ENCODE measurements around the gene INSL3. TPM values are rescaled to one million over a fixed set of nuclear protein-coding genes. Genes with fewer than 3 reads are reported as not detected.

The INSL3 gene
- total and polyA plus RNA-seq, 2 of the 13 experiments (the other 11 are each of a cell fraction or from before 2014, with no cell fraction given), result 0.30 TPM; not detected in 1

DNA sequence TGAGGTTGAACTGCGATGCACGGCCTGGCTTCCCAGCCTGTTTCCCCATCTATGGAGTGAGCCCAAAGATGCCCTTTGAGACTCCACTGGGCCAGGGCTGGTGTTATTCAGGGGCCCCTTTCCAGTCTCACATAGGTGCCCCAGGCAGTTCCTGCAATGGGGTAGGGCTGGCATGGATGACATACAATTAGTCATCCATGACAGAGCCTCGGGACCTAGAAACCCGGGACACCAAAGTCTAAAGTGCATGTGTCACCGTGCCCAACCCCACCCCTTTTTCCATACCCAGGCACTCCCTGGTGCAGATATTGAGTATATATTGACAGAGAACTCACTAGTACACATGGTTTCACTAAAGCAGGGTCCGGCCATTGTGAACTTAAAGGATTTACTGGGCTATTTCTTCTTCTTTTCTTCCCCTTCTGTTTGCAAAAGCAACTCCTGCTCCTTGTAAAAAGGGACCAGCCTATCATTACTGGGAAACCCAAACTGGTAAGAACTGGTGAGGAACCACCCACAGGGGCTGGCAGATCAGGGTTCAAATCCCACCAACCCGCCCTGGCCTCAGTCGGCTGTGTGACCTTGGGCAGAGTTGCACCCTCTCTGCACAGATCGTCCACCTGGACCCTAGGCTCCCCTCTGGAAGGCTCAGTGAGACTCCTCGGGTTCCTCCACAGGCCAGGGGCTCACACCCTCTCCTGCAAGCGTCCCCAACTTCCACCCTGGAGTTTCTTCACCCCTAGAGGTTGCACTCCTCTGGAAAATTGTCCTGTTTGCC, 23.7 kb downstream of the INSL3 start (continued):
- TF ChIP-seq KAT7 (CRISPR knock-in tag; IDR thresholded peaks at IDR 0.05; ENCODE audit: borderline replicate concordance) (no peak), PRPF4 (IDR thresholded peaks at IDR 0.05; ENCODE audit: low read depth, low read length, poor library complexity, severe bottlenecking) (no peak), BCL6 (CRISPR knock-in tag; IDR thresholded peaks at IDR 0.05) (0 out of 2 replicates have a peak, but pooled peaks have one; percentile 13), IKZF5 (CRISPR knock-in tag; IDR thresholded peaks at IDR 0.05) (no peak; the same call in 1 of the 2 replicates), ZNF580 (CRISPR knock-in tag; IDR thresholded peaks at IDR 0.05; ENCODE audit: borderline replicate concordance, low read depth) (no peak), MXI1 (IDR thresholded peaks at IDR 0.05; ENCODE audit: borderline replicate concordance, low read depth, low read length) (peak; percentile 89; the same call in 1 of the 3 replicates), XRCC5 (optimal IDR thresholded peaks at IDR 0.05; ENCODE audit: low read length) (no peak), HMG20A (CRISPR knock-in tag; IDR thresholded peaks at IDR 0.05; ENCODE audit: borderline replicate concordance) (peak; percentile 28; the same call in 1 of the 2 replicates), JUND (CRISPR knock-in tag; IDR thresholded peaks at IDR 0.05) (no peak), ZNF235 (CRISPR knock-in tag; IDR thresholded peaks at IDR 0.05; ENCODE audit: borderline replicate concordance) (no peak), HOXA3 (CRISPR knock-in tag; IDR thresholded peaks at IDR 0.05) (peak; percentile 53; the same call in 1 of the 2 replicates), ZNF224 (CRISPR knock-in tag; IDR thresholded peaks at IDR 0.05) (no peak), CREB1 (IDR thresholded peaks at IDR 0.05) (peak; percentile 67), CREB1 (CRISPR knock-in tag; IDR thresholded peaks at IDR 0.05) (peak; percentile 52; the same call in 1 of the 2 replicates), ZSCAN12 (CRISPR knock-in tag; IDR thresholded peaks at IDR 0.05) (no peak), HOXA9 (CRISPR knock-in tag; IDR thresholded peaks at IDR 0.05; ENCODE audit: borderline replicate concordance) (no peak), TRIM22 (IDR thresholded peaks at IDR 0.05) (no peak), ZNF639 (CRISPR knock-in tag; conservative IDR thresholded peaks at IDR 0.05) (no peak), ZNF431 (CRISPR knock-in tag; IDR thresholded peaks at IDR 0.05; ENCODE audit: borderline replicate concordance, low read depth) (no peak; the same call in 1 of the 2 replicates), ZBTB20 (CRISPR knock-in tag; IDR thresholded peaks at IDR 0.05; ENCODE audit: borderline replicate concordance, low read depth) (peak; percentile 57; the same call in 1 of the 2 replicates), ZNF101 (CRISPR knock-in tag; IDR thresholded peaks at IDR 0.05; ENCODE audit: borderline replicate concordance, low read depth) (no peak)
- TF ChIP-seq, protein P1, sequence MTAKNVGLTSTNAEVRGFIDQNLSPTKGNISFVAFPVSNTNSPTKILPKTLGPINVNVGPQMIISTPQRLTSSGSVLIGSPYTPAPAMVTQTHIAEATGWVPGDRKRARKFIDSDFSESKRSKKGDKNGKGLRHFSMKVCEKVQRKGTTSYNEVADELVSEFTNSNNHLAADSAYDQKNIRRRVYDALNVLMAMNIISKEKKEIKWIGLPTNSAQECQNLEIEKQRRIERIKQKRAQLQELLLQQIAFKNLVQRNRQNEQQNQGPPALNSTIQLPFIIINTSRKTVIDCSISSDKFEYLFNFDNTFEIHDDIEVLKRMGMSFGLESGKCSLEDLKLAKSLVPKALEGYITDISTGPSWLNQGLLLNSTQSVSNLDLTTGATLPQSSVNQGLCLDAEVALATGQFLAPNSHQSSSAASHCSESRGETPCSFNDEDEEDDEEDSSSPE (CRISPR knock-in tag; IDR thresholded peaks at IDR 0.05), result no peak
- TF ChIP-seq, protein P2, sequence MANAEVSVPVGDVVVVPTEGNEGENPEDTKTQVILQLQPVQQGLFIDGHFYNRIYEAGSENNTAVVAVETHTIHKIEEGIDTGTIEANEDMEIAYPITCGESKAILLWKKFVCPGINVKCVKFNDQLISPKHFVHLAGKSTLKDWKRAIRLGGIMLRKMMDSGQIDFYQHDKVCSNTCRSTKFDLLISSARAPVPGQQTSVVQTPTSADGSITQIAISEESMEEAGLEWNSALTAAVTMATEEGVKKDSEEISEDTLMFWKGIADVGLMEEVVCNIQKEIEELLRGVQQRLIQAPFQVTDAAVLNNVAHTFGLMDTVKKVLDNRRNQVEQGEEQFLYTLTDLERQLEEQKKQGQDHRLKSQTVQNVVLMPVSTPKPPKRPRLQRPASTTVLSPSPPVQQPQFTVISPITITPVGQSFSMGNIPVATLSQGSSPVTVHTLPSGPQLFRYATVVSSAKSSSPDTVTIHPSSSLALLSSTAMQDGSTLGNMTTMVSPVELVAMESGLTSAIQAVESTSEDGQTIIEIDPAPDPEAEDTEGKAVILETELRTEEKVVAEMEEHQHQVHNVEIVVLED (CRISPR knock-in tag; IDR thresholded peaks at IDR 0.05; ENCODE audit: borderline replicate concordance), result no peak
